GM19463 (cell line): ENCODE measurements around the gene ADAMTS14.

ENCODE experiments used
- ATAC-seq: cut with Tn5 transposase; IDR thresholded peaks from one replicate; pipeline ENCODE4 v1.9.1; 2021; ENCODE audit warnings: mild to moderate bottlenecking, moderate library complexity; ENCODE audit not compliant: unreplicated experiment

ADAMTS14 gene

GRCh38 chr10:70692043-70692603 lies 19.8 kb downstream of the ADAMTS14 start:
- no peak for ATAC-seq

- no peak for ATAC-seq
Observed at GRCh38 chr10:70693619-70694335, 21.5 kb downstream of the ADAMTS14 start.

GRCh38 chr10:70694418-70695141 lies 22.3 kb downstream of the ADAMTS14 start:
- ATAC-seq, result no peak

- ATAC-seq, result no peak
Observed at GRCh38 chr10:70695241-70696030, 23.1 kb downstream of the ADAMTS14 start.

GRCh38 chr10:70698211-70698610 lies 25.9 kb downstream of the ADAMTS14 start:
- ATAC-seq, result no peak

- ATAC-seq, result no peak
Observed at GRCh38 chr10:70699063-70699658, 26.9 kb downstream of the ADAMTS14 start.

GRCh38 chr10:70699659-70700174 lies 27.4 kb downstream of the ADAMTS14 start:
- no peak for ATAC-seq

- no peak for ATAC-seq
Observed at GRCh38 chr10:70702190-70702763, 30.0 kb downstream of the ADAMTS14 start.

- ATAC-seq, result no peak
Observed at GRCh38 chr10:70704211-70704610, 31.9 kb downstream of the ADAMTS14 start.

GRCh38 chr10:70705121-70705861 lies 33.0 kb downstream of the ADAMTS14 start:
- ATAC-seq, result no peak

- no peak for ATAC-seq
Observed at GRCh38 chr10:70711177-70711576, 38.9 kb downstream of the ADAMTS14 start.

GRCh38 chr10:70711911-70712310 lies 39.6 kb downstream of the ADAMTS14 start:
- ATAC-seq, result no peak

- ATAC-seq, result no peak
Observed at GRCh38 chr10:70714245-70714644, 41.9 kb downstream of the ADAMTS14 start.

- ATAC-seq, result no peak
Observed at GRCh38 chr10:70714951-70715350, 42.6 kb downstream of the ADAMTS14 start.

- no peak for ATAC-seq
Observed at GRCh38 chr10:70715853-70716795, 43.8 kb downstream of the ADAMTS14 start.

- no peak for ATAC-seq
Observed at GRCh38 chr10:70722820-70723424, 50.6 kb downstream of the ADAMTS14 start.

- no peak for ATAC-seq
Observed at GRCh38 chr10:70723771-70724170, 51.5 kb downstream of the ADAMTS14 start.

GRCh38 chr10:70726909-70727495 lies 54.7 kb downstream of the ADAMTS14 start:
- ATAC-seq, result no peak
